ENCODE measurements around the gene CDC42BPB. TPM values are rescaled to one million over a fixed set of nuclear protein-coding genes. Genes with fewer than 3 reads are reported as not detected.

CDC42BPB gene
- total RNA-seq, 1 experiment from 2014 or later, result 56.1 TPM

GRCh38 chr14:102923201-102923924 is 134.0 kb downstream of the CDC42BPB start:
- H3K27me3 ChIP-seq (ENCODE audit: control insufficient read depth, insufficient read depth, low read length), result peaks cover 33% of the 10 kb centered on the region
- H3K36me3 ChIP-seq (replicated peaks; ENCODE audit: control insufficient read depth, insufficient read depth, low read length), result no peaks in the 10 kb centered on the region
- peak overlapping the region; percentile 27; the same call in 1 of the 2 replicates for H3K4me3 ChIP-seq (ENCODE audit: insufficient read depth, low read depth, low read length)
- peak; percentile 65 for DNase-seq

- H3K4me3 ChIP-seq (ENCODE audit: insufficient read depth, low read depth, low read length), result peak within 1 kb of the TSS; percentile 27; the same call in 1 of the 2 replicates
- peak; percentile 61 for DNase-seq
- no peaks in the 10 kb centered on the region for H3K36me3 ChIP-seq (replicated peaks; ENCODE audit: control insufficient read depth, insufficient read depth, low read length)
- peaks cover 27% of the 10 kb centered on the region for H3K27me3 ChIP-seq (ENCODE audit: control insufficient read depth, insufficient read depth, low read length)
Observed at GRCh38 chr14:102922490-102923200, 134.7 kb downstream of the CDC42BPB start, which contains the start of gene AMN. TSS of gene AMN (plus strand) at chr14:102922663. CDS start at chr14:102922689, 26 bp downstream.

GRCh38 chr14:102920998-102921304 is 136.4 kb downstream of the CDC42BPB start:
- DNase-seq, result no peak
- Histone ChIP-seq H3K4me3 (ENCODE audit: insufficient read depth, low read depth, low read length) (no peak overlapping the region), H3K36me3 (replicated peaks; ENCODE audit: control insufficient read depth, insufficient read depth, low read length) (no peaks in the 10 kb centered on the region), H3K27me3 (ENCODE audit: control insufficient read depth, insufficient read depth, low read length) (peaks cover 23% of the 10 kb centered on the region; the same call in 1 of the 2 replicates)

GRCh38 chr14:102920273-102920997 is 136.9 kb downstream of the CDC42BPB start:
- no peak for DNase-seq
- Histone ChIP-seq H3K4me3 (ENCODE audit: insufficient read depth, low read depth, low read length) (no peak overlapping the region), H3K36me3 (replicated peaks; ENCODE audit: control insufficient read depth, insufficient read depth, low read length) (no peaks in the 10 kb centered on the region), H3K27me3 (ENCODE audit: control insufficient read depth, insufficient read depth, low read length) (peaks cover 21% of the 10 kb centered on the region; the same call in 1 of the 2 replicates)

- Histone ChIP-seq H3K4me3 (ENCODE audit: insufficient read depth, low read depth, low read length) (no peak overlapping the region), H3K36me3 (replicated peaks; ENCODE audit: control insufficient read depth, insufficient read depth, low read length) (no peaks in the 10 kb centered on the region), H3K27me3 (ENCODE audit: control insufficient read depth, insufficient read depth, low read length) (peaks cover 9% of the 10 kb centered on the region; the same call in 1 of the 2 replicates)
- DNase-seq, result no peak
Observed at GRCh38 chr14:102918438-102918837, 138.9 kb downstream of the CDC42BPB start.

- Histone ChIP-seq H3K36me3 (replicated peaks; ENCODE audit: control insufficient read depth, insufficient read depth, low read length) (no peaks in the 10 kb centered on the region), H3K27me3 (ENCODE audit: control insufficient read depth, insufficient read depth, low read length) (peaks cover 4% of the 10 kb centered on the region; the same call in 1 of the 2 replicates), H3K4me3 (ENCODE audit: insufficient read depth, low read depth, low read length) (no peak overlapping the region)
- peak; percentile 97 for DNase-seq
Observed at GRCh38 chr14:102917469-102918211, 139.7 kb downstream of the CDC42BPB start.

GRCh38 chr14:102917056-102917385 is 140.3 kb downstream of the CDC42BPB start:
- Histone ChIP-seq H3K27me3 (ENCODE audit: control insufficient read depth, insufficient read depth, low read length) (peaks cover under 1% of the 10 kb centered on the region; the same call in 1 of the 2 replicates), H3K4me3 (ENCODE audit: insufficient read depth, low read depth, low read length) (no peak overlapping the region), H3K36me3 (replicated peaks; ENCODE audit: control insufficient read depth, insufficient read depth, low read length) (no peaks in the 10 kb centered on the region)
- DNase-seq, result no peak

- DNase-seq, result peak; percentile 59
Observed at GRCh38 chr14:102916347-102917055, 140.8 kb downstream of the CDC42BPB start.

GRCh38 chr14:102915292-102916110 is 141.8 kb downstream of the CDC42BPB start:
- DNase-seq, result no peak
- Histone ChIP-seq H3K4me3 (ENCODE audit: insufficient read depth, low read depth, low read length) (no peak overlapping the region), H3K27me3 (ENCODE audit: control insufficient read depth, insufficient read depth, low read length) (no peaks in the 10 kb centered on the region), H3K36me3 (replicated peaks; ENCODE audit: control insufficient read depth, insufficient read depth, low read length) (no peaks in the 10 kb centered on the region)

More at GRCh38 chr14:102916347-102917055, 140.8 kb downstream of the CDC42BPB start:
- Histone ChIP-seq H3K27me3 (ENCODE audit: control insufficient read depth, insufficient read depth, low read length) (no peaks in the 10 kb centered on the region), H3K4me3 (ENCODE audit: insufficient read depth, low read depth, low read length) (no peak overlapping the region), H3K36me3 (replicated peaks; ENCODE audit: control insufficient read depth, insufficient read depth, low read length) (no peaks in the 10 kb centered on the region)

- Histone ChIP-seq H3K36me3 (replicated peaks; ENCODE audit: control insufficient read depth, insufficient read depth, low read length) (no peaks in the 10 kb centered on the region), H3K4me3 (ENCODE audit: insufficient read depth, low read depth, low read length) (no peak overlapping the region), H3K27me3 (ENCODE audit: control insufficient read depth, insufficient read depth, low read length) (no peaks in the 10 kb centered on the region)
- DNase-seq, result peak; percentile 68
Observed at GRCh38 chr14:102914474-102915291, 142.7 kb downstream of the CDC42BPB start.

GRCh38 chr14:102913341-102914211 is 143.8 kb downstream of the CDC42BPB start:
- Histone ChIP-seq H3K36me3 (replicated peaks; ENCODE audit: control insufficient read depth, insufficient read depth, low read length) (no peaks in the 10 kb centered on the region), H3K27me3 (ENCODE audit: control insufficient read depth, insufficient read depth, low read length) (no peaks in the 10 kb centered on the region; the same call in 1 of the 2 replicates), H3K4me3 (ENCODE audit: insufficient read depth, low read depth, low read length) (no peak overlapping the region)
- DNase-seq, result peak; percentile 80
